OCI-LY1 (cell line): ENCODE results near the gene NRP2.

Source experiments
- H2AFZ ChIP-seq: fragments of 200-600 bp; sonication (generic), shearing (Covaris generic); 2 replicates; pipeline ENCODE4 v1.6.0; 2014; ENCODE audit warnings: antibody characterized with exemption, mild to moderate bottlenecking, low read length
- H3F3A ChIP-seq: fragments of 200-600 bp; sonication (generic), shearing (Covaris generic); 2 replicates; pipeline ENCODE4 v1.6.0; 2014; ENCODE audit warnings: mild to moderate bottlenecking, antibody characterized with exemption, low read length, moderate library complexity; ENCODE audit not compliant: insufficient read depth
- H3K27ac ChIP-seq: fragments of 200-600 bp; sonication (generic); 2 replicates; pipeline ENCODE4 v1.5.1; 2014; ENCODE audit warnings: low read length, mixed run types, mild to moderate bottlenecking, low read depth; ENCODE audit not compliant: poor library complexity, severe bottlenecking
- H3K27me3 ChIP-seq: fragments of 200-600 bp; sonication (generic); 2 replicates; pipeline ENCODE4 v1.6.0; 2014; ENCODE audit warnings: antibody characterized with exemption, mild to moderate bottlenecking, low read length, moderate library complexity; ENCODE audit not compliant: insufficient read depth
- H3K36me3 ChIP-seq: fragments of 200-600 bp; sonication (generic); 2 replicates; pipeline ENCODE4 v1.6.1; 2014; ENCODE audit warnings: mild to moderate bottlenecking, antibody characterized with exemption, low read length, moderate library complexity, mixed read lengths; ENCODE audit not compliant: insufficient read depth
- H3K4me1 ChIP-seq: fragments of 200-600 bp; sonication (generic); 2 replicates; pipeline ENCODE4 v1.5.1; 2014; ENCODE audit warnings: mild to moderate bottlenecking, low read length, moderate library complexity; ENCODE audit not compliant: insufficient read depth, severe bottlenecking
- H3K4me2 ChIP-seq: fragments of 200-600 bp; sonication (generic), shearing (Covaris generic); 2 replicates; pipeline ENCODE4 v1.6.1; 2014; ENCODE audit warnings: low read length
- H3K4me3 ChIP-seq: fragments of 200-600 bp; sonication (generic); 2 replicates; pipeline ENCODE4 v1.5.1; 2014; ENCODE audit warnings: low read length, low read depth, mild to moderate bottlenecking, mixed read lengths; ENCODE audit not compliant: poor library complexity, severe bottlenecking
- H3K79me2 ChIP-seq: fragments of 200-600 bp; shearing (Covaris generic); 2 replicates; pipeline ENCODE4 v1.6.1; 2016; ENCODE audit warnings: mixed run types, low read length, mixed read lengths; ENCODE audit not compliant: insufficient read depth
- H3K9ac ChIP-seq: fragments of 200-600 bp; sonication (generic), shearing (Covaris generic); 2 replicates; pipeline ENCODE4 v1.6.1; 2014; ENCODE audit warnings: mild to moderate bottlenecking, low read length, mixed read lengths
- H3K9me2 ChIP-seq: fragments of 200-600 bp; sonication (generic), shearing (Covaris generic); 2 replicates; pipeline ENCODE4 v1.6.1; 2014; ENCODE audit warnings: low read depth, mild to moderate bottlenecking, low read length, mixed read lengths
- H3K9me3 ChIP-seq: fragments of 200-600 bp; shearing (Covaris generic); 2 replicates; pipeline ENCODE4 v1.6.1; 2014; ENCODE audit warnings: low read length, mixed read lengths
- H4K20me1 ChIP-seq: fragments of 200-600 bp; sonication (generic), shearing (Covaris generic); 2 replicates; pipeline ENCODE4 v1.6.0; 2016; ENCODE audit warnings: mild to moderate bottlenecking, low read length; ENCODE audit not compliant: insufficient read depth
- CTCF ChIP-seq: fragments of 200-600 bp; sonication (generic), shearing (Covaris generic); IDR thresholded peaks from 2 replicates; pipeline ENCODE4 v1.5.1; 2017; ENCODE audit warnings: mild to moderate bottlenecking, antibody characterized with exemption, low read length, moderate library complexity, mixed read lengths
- EZH2 ChIP-seq: fragments of 200-600 bp; sonication (generic), shearing (Covaris generic); IDR thresholded peaks from 2 replicates; pipeline ENCODE4 v1.8.0; 2017; ENCODE audit warnings: borderline replicate concordance, mixed run types, mild to moderate bottlenecking, antibody characterized with exemption, low read length, moderate library complexity, mixed read lengths

NRP2 gene

GRCh38 chr2:205680067-205680466, 2.2 kb upstream of the NRP2 start:
- no peaks in the 10 kb centered on the region for H3F3A ChIP-seq
- no peak overlapping the region for H3K4me2 ChIP-seq
- no peaks in the 10 kb centered on the region for H4K20me1 ChIP-seq
- no peak overlapping the region for H3K9ac ChIP-seq
- no peak overlapping the region for H3K27ac ChIP-seq
- H3K4me3 ChIP-seq, result no peak overlapping the region
- no peaks in the 10 kb centered on the region for H3K9me3 ChIP-seq
- H3K27me3 ChIP-seq, result no peaks in the 10 kb centered on the region
- TF ChIP-seq EZH2 (no peak), CTCF (peak; percentile 82)
- no peaks in the 10 kb centered on the region for H3K9me2 ChIP-seq
- H2AFZ ChIP-seq, result no peak overlapping the region
- peaks cover 33% of the 10 kb centered on the region for H3K4me1 ChIP-seq
- H3K79me2 ChIP-seq, result no peaks in the 10 kb centered on the region
- H3K36me3 ChIP-seq, result no peaks in the 10 kb centered on the region

DNA sequence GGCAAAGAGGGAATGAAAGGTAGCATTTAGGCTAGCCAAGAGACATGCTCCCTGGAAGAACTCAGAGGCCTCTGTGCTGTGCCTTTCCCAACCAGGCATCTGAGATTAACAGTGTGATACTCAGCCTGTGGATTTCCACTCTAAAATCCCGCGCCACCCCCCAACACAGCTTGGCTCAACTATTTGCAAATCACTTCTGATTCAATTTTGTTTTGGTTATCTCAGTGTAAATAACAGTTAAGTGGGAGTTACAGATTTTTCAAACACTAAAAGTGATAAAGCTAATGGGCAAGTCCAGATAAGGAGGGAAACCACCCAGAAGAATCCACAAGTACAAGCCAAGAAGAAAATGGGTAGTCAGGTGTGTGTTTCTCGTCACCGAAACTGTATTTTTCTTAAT, 1.4 kb upstream of the NRP2 start:
- no peak overlapping the region for H2AFZ ChIP-seq
- H4K20me1 ChIP-seq, result no peaks in the 10 kb centered on the region
- H3K27ac ChIP-seq, result no peak overlapping the region
- no peaks in the 10 kb centered on the region for H3F3A ChIP-seq
- H3K79me2 ChIP-seq, result no peaks in the 10 kb centered on the region
- no peaks in the 10 kb centered on the region for H3K27me3 ChIP-seq
- no peak overlapping the region for H3K9ac ChIP-seq
- no peaks in the 10 kb centered on the region for H3K9me2 ChIP-seq
- H3K4me3 ChIP-seq, result no peak overlapping the region
- H3K4me2 ChIP-seq, result no peak overlapping the region
- TF ChIP-seq EZH2, result no peak
- TF ChIP-seq CTCF, result no peak
- peaks cover 33% of the 10 kb centered on the region for H3K4me1 ChIP-seq
- H3K9me3 ChIP-seq, result no peaks in the 10 kb centered on the region
- H3K36me3 ChIP-seq, result no peaks in the 10 kb centered on the region

- peak overlapping the region; percentile 63 for H3K9ac ChIP-seq
- no peak overlapping the region for H2AFZ ChIP-seq
- H3K4me2 ChIP-seq, result peak overlapping the region; percentile 70
- no peaks in the 10 kb centered on the region for H3K9me3 ChIP-seq
- TF ChIP-seq EZH2 (no peak), CTCF (no peak)
- H3K27me3 ChIP-seq, result no peaks in the 10 kb centered on the region
- peak overlapping the region; percentile 2 for H3K27ac ChIP-seq
- H3K36me3 ChIP-seq, result no peaks in the 10 kb centered on the region
- H3F3A ChIP-seq, result no peaks in the 10 kb centered on the region
- peak overlapping the region; percentile 72 for H3K4me3 ChIP-seq
- H3K9me2 ChIP-seq, result no peaks in the 10 kb centered on the region
- no peaks in the 10 kb centered on the region for H4K20me1 ChIP-seq
- H3K79me2 ChIP-seq, result no peaks in the 10 kb centered on the region
- peaks cover 33% of the 10 kb centered on the region for H3K4me1 ChIP-seq
These were observed 681 bp upstream of the NRP2 start for GRCh38 chr2:205681401-205682238.
